ENCODE results near the gene MAD1L1.

MAD1L1 gene

DNA sequence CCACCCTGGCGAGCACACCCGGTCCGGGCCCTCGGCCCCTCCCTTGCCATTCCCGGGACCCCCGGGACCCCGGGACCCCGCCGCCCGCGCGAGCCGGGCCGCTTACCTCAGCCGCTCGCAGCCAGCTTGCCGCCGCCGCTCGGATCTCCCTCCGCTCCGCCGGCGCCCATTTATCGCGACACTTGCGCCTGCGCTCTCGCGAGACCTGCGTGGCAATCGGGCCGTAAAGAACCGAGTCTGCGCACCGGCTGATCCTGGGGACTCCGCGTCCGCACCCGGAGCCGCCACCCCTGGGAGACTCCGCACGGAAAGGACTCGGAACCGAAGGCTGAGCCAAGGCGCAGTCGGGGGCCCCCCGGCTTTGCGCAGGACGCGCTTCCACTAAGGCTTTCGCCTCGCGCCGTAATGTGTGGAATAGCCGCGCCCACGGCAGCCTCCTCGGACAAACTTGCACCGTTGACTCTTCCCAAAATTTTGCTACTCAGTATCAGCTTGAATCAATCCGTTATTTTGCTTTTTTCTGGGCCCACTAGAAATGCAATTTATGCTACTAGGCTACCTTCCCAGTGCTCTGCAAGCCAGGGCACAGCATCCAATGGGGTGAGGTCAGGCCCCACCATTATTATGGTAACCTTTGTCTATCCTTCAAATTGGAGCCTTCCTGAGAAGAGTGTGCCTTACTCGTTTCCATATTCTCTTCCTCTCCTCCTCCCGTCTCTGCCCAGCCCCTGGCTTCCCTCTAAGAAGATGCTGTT is at the start of gene MAD1L1:
MAD1L1 (minus strand) TSS at position 180 of the 755 bp plus-strand sequence. CDS start 2,812 bp downstream, outside the sequence.
- H3K27ac ChIP-seq = peak within 1 kb of the TSS; percentile 89
- TF ChIP-seq, protein P1, sequence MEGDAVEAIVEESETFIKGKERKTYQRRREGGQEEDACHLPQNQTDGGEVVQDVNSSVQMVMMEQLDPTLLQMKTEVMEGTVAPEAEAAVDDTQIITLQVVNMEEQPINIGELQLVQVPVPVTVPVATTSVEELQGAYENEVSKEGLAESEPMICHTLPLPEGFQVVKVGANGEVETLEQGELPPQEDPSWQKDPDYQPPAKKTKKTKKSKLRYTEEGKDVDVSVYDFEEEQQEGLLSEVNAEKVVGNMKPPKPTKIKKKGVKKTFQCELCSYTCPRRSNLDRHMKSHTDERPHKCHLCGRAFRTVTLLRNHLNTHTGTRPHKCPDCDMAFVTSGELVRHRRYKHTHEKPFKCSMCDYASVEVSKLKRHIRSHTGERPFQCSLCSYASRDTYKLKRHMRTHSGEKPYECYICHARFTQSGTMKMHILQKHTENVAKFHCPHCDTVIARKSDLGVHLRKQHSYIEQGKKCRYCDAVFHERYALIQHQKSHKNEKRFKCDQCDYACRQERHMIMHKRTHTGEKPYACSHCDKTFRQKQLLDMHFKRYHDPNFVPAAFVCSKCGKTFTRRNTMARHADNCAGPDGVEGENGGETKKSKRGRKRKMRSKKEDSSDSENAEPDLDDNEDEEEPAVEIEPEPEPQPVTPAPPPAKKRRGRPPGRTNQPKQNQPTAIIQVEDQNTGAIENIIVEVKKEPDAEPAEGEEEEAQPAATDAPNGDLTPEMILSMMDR (conservative IDR thresholded peaks at IDR 0.05) = no peak
- no peak for TF ChIP-seq ZFX (IDR thresholded peaks at IDR 0.05)

DNA sequence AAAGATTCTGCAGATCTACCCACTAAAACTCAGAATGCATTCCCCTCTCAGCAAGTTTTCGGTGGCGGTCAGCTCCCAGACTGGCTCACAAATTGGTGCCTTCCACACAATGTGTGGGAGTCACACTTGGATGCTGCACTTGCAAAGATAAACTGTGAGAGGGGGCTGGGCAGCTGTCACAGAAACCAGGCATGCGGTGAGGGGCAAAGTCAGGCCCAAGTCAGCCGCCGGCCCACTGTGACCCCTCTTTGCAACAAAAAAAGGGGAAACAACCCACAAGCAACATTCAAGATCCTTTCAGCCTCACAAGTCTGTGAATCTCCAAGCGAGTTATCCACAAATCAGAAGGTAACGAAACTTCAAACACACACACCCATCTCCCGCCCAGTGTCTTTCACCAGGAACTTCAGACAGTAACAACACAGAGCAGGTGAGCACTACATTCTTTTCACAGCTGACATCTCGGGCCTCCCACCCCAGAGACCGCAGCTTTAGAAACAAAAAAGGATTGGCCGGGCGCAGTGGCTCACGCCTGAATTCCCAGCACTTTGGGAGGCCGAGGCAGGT is 49.5 kb upstream of the MAD1L1 start:
- H3K27ac ChIP-seq = no peak overlapping the region

DNA sequence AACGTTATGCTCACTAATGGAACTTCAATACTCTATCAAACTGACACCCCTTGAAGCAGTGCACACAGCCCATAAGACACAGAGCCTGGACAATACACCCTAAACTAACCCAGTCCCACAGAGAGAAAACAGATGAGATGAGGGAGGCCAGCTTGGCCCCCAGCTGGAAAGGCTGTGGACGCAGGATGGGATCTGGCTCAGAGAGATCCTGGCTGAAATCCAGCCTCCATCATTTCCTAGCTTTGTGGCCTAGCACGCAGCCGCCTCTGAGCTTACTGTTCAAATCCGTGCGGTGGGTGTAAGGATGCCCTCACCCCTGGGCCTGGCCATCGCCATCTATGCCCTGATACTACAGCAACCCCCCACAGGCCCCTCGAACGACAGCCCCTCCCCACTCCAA is 48.8 kb upstream of the MAD1L1 start:
- no peak overlapping the region for H3K27ac ChIP-seq
- TF ChIP-seq, protein P1 (conservative IDR thresholded peaks at IDR 0.05) = no peak
- no peak for TF ChIP-seq ZFX (IDR thresholded peaks at IDR 0.05)

More for the DNA sequence above, 49.5 kb upstream of the MAD1L1 start:
- TF ChIP-seq ZFX (IDR thresholded peaks at IDR 0.05) = no peak
- TF ChIP-seq, protein P1 (conservative IDR thresholded peaks at IDR 0.05) = no peak

- TF ChIP-seq ZFX (IDR thresholded peaks at IDR 0.05) = no peak
- TF ChIP-seq, protein P1 (conservative IDR thresholded peaks at IDR 0.05) = no peak
- no peak overlapping the region for H3K27ac ChIP-seq
Observed at GRCh38 chr7:2280424-2280823, 47.7 kb upstream of the MAD1L1 start.

GRCh38 chr7:2279896-2280295 is 47.2 kb upstream of the MAD1L1 start:
- TF ChIP-seq ZFX (IDR thresholded peaks at IDR 0.05) = no peak
- TF ChIP-seq, protein P1 (conservative IDR thresholded peaks at IDR 0.05) = no peak
- H3K27ac ChIP-seq = no peak overlapping the region

- TF ChIP-seq ZFX (IDR thresholded peaks at IDR 0.05) = no peak
- TF ChIP-seq, protein P1 (conservative IDR thresholded peaks at IDR 0.05) = no peak
Observed at GRCh38 chr7:2278026-2278425, 45.3 kb upstream of the MAD1L1 start.

DNA sequence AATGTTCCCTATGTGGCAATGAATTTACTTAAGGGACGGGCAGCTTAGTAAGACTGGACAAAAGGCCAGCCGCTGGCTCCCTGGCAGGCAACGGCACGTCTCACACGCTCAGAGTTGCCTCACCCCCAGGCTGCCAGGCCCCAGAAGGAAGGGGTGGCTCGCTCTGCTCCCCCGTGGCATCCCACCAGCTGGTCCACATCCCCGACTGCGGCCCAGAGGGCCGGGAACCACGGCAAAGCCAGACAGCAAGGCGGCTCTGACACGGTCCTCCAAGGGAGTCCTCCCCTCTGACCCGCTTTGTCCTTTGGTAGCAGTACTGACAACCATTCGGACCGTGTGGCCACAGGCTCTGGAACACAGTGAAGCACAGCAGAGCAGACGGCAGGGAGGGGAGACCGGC is 43.4 kb upstream of the MAD1L1 start:
- TF ChIP-seq, protein P1 (conservative IDR thresholded peaks at IDR 0.05) = no peak
- no peak for TF ChIP-seq ZFX (IDR thresholded peaks at IDR 0.05)
- H3K27ac ChIP-seq = no peak overlapping the region

More at GRCh38 chr7:2278026-2278425, 45.3 kb upstream of the MAD1L1 start:
- no peak overlapping the region for H3K27ac ChIP-seq

All from C4-2B (cell line).